DND-41 (cell line): ENCODE measurements around the gene TRPV6.

Experiments used
- CTCF ChIP-seq: IDR thresholded peaks from 2 replicates; pipeline ENCODE4 v1.5.1; 2012; ENCODE audit warnings: borderline replicate concordance, low read length, moderate library complexity, mild to moderate bottlenecking; ENCODE audit not compliant: poor library complexity, severe bottlenecking; ENCODE audit errors: extremely low read depth
- EZH2 ChIP-seq: IDR thresholded peaks from 3 replicates; pipeline ENCODE4 v1.6.1; 2012; ENCODE audit warnings: borderline replicate concordance, low read depth, mild to moderate bottlenecking, moderate library complexity, low read length, inconsistent platforms; ENCODE audit not compliant: severe bottlenecking

DNA sequence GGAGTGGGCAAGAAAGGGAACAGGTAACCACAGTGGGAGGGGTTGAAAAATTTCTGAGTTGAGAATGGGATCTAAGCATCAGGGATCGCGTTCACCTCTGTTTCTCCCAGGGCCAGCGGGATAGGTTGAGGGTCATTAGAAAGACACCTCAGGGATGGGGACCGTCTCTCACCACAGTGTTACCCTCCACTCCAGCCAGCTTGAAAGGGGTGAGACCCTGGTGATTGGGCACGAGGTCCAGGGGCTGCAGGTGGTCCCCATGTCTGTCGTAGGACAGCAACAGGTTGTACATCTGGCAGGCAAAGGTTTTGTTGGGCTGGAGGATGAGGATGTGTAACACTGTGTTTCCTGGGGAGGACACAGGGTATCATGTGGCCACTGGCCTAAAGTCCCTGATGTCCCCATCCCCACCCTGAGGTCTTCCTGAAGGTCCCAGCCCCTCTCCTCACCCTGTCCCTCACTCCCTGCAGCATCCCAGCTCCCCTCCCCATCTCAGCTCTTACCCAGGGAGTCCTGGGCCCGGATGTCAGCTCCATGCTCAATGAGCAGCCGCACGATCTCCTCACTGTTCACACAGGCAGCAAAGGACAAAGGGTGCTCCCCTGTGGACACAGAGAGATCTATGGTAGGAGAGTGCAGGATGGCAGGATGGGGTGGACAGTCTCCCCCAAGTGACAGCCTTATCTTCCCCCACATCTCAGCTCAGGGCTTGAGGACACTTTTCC, 9.1 kb downstream of the TRPV6 start:
- TF ChIP-seq CTCF = no peak
- no peak for TF ChIP-seq EZH2
